ENCODE measurements around the gene ANKRD55. TPM values are rescaled to one million over a fixed set of nuclear protein-coding genes. Genes with fewer than 3 reads are reported as not detected.
"Not testable (repeated sequence)": the region's sequence is repeated elsewhere in the genome, so short reads cannot be mapped to it uniquely, and the experiment has no call there.

Gene ANKRD55
- total RNA-seq, 5 donors from 2014 or later (not counting 1 experiment from before 2014, with no cell fraction given) = 2.8 to 19.9 (median 3.4) TPM

DNA sequence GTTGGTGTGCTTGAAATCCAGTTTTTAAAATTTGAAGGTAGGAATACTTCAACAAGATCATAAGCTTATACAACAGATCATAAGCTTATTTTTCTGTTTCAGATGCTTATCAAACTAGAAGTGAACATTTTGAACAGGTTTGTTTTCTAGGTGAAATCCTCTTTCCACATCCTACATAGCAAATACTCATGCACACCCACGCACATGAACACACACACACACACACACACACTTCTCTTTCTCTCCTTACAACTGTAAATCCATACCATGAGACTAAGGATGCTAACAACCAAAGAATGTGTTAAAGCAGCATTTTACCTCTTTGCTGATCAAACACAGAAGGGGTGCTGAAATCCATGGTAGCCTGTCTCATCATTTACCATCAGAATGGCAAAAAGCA lies 592 bp downstream of the ANKRD55 start:
- H3K4me3 Mint-ChIP-seq = no peak overlapping the region
- ATAC-seq (replicated peaks in 1 of 4) = no peak
- Histone ChIP-seq H3K27ac (ENCODE audit: low read length) (no peak overlapping the region), H3K9me3 (no peaks in the 10 kb centered on the region), H3K36me3 (ENCODE audit: control insufficient read depth in 2 of 2, extremely low read depth in 1 of 2, insufficient read depth in 1 of 2, low read length in 1 of 2) (no peaks in the 10 kb centered on the region), H3K27me3 (replicated peaks in 1 of 2; ENCODE audit: control insufficient read depth in 2 of 2, extremely low read depth in 1 of 2, insufficient read depth in 2 of 2, low read length in 1 of 2) (no peaks in the 10 kb centered on the region), H3K4me1 (ENCODE audit: control insufficient read depth in 1 of 2, extremely low read depth in 1 of 2, insufficient read depth in 2 of 2, low read length in 2 of 2) (peaks cover 0 to 2% of the 10 kb centered on the region in 2 experiments), H3K4me3 (ENCODE audit: control insufficient read depth in 1 of 2, extremely low read depth in 1 of 2, low read length in 1 of 2) (no peak overlapping the region)
- peaks cover 0 to 3% (median 0%) of the 10 kb centered on the region in 3 donors for H3K9me3 Mint-ChIP-seq
- 80% methylated on average over 1 of the region's 1 CpG for WGBS (ENCODE audit: insufficient coverage)
- peaks cover 3% of the 10 kb centered on the region for H3K36me3 Mint-ChIP-seq
- DNase-seq = no peak
- CTCF ChIA-PET = no interaction called here
- peaks cover 1 to 7% (median 4%) of the 10 kb centered on the region in 3 donors for H3K4me1 Mint-ChIP-seq
- H3K27me3 Mint-ChIP-seq = no peaks in the 10 kb centered on the region
- POLR2A ChIA-PET = interaction anchor here in 1 of 2 donors (0.7 kb wide), 1 partner anchor 17 kb away, joined by 4 read pairs; no protein-coding TSS in a partner anchor
- no peak overlapping the region for H3K27ac Mint-ChIP-seq

DNA sequence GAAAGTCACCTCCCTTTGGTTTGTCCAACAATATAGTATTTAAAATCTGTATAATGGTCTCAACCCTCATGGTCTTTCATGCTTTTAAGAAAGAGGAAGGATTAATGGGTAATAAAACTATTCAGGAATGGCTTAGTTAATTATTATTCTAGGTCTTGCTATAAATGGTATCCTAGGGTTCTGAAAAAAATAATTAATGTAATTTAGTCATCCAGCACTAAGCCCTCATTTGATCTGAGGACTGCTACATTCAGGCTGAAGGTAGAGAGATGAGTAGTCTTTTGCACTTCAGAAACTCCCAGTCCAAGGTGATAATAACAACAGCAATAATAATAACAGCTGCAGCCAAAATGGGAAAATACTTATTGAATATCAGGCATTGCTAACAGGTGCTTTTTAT lies 2.6 kb downstream of the ANKRD55 start:
- CTCF ChIA-PET = no interaction called here
- ATAC-seq (replicated peaks in 1 of 4) (no peak), DNase-seq (no peak)
- H3K4me1 ChIP-seq (ENCODE audit: control insufficient read depth in 1 of 2, extremely low read depth in 1 of 2, insufficient read depth in 2 of 2, low read length in 2 of 2) = peaks cover 0 to 2% of the 10 kb centered on the region in 2 experiments
- Mint-ChIP-seq H3K4me3 (no peak overlapping the region), H3K9me3 (peaks cover 0 to 8% (median 0%) of the 10 kb centered on the region in 3 donors), H3K36me3 (peaks cover 3% of the 10 kb centered on the region), H3K27ac (no peak overlapping the region), H3K27me3 (no peaks in the 10 kb centered on the region), H3K4me1 (peaks cover 14 to 17% (median 14%) of the 10 kb centered on the region in 3 donors)
- no peaks in the 10 kb centered on the region for H3K36me3 ChIP-seq (ENCODE audit: control insufficient read depth in 2 of 2, extremely low read depth in 1 of 2, insufficient read depth in 1 of 2, low read length in 1 of 2)
- H3K9me3 ChIP-seq = no peaks in the 10 kb centered on the region
- H3K27me3 ChIP-seq (replicated peaks in 1 of 2; ENCODE audit: control insufficient read depth in 2 of 2, extremely low read depth in 1 of 2, insufficient read depth in 2 of 2, low read length in 1 of 2) = no peaks in the 10 kb centered on the region
- POLR2A ChIA-PET = interaction anchor here in 1 of 2 donors (0.5 kb wide), 1 partner anchor 998 kb away, joined by 3 read pairs; no protein-coding TSS in a partner anchor
- no peak overlapping the region for H3K27ac ChIP-seq (ENCODE audit: low read length)
- H3K4me3 ChIP-seq (ENCODE audit: control insufficient read depth in 1 of 2, extremely low read depth in 1 of 2, low read length in 1 of 2) = no peak overlapping the region

DNA sequence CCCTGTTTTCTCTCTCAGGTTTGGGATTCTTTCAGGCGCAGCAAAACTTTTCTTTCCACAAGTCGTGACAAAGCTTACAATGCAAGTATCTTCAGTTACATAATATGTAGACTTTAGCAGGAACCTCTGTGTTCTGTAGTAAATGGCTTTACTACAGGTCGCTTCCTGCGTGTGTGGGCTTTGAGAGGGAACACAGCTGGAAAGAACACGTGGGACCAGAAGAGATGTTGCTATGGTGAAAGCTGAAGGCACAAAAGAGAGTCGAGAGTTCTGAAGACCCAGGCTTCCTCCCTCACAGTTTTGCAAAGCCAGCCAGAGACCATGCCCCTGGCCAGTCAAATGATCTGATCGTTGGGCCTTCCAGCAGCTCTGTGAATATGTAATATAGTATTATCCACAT lies 4.0 kb downstream of the ANKRD55 start:
- POLR2A ChIA-PET = interaction anchor here in 1 of 2 donors (0.5 kb wide), 1 partner anchor 11 kb away, joined by 3 read pairs; no protein-coding TSS in a partner anchor

DNA sequence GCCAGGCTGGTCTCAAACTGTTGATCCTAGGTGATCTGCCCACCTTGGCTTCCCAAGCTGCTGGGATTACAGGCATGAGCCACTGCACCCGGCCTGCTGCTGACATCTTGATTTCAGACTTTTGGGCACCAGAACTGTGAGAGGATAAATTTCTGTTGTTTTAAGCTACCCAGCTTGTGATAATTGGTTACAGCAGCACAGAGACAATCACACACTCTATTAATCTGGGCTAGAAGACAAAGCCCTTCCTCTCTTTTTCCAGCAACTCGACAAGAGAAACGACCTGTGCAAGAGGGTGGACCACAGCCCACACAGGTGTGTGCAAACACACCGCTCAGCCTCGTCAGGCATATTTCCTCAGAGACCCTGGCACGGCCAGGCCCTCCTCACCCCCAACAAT lies 4.5 kb downstream of the ANKRD55 start:
- 80% methylated on average over 5 of the region's 6 CpGs for WGBS (ENCODE audit: insufficient coverage)
- Mint-ChIP-seq H3K4me1 (peaks cover 17 to 28% (median 18%) of the 10 kb centered on the region in 3 donors), H3K27ac (no peak overlapping the region), H3K9me3 (peaks cover 0 to 12% (median 6%) of the 10 kb centered on the region in 3 donors), H3K4me3 (no peak overlapping the region), H3K36me3 (peaks cover 3% of the 10 kb centered on the region), H3K27me3 (no peaks in the 10 kb centered on the region)
- DNase-seq = no peak
- ChIA-PET POLR2A (interaction anchor here in 1 of 2 donors (0.6 kb wide), 1 partner anchor 34 kb away, joined by 3 read pairs; no protein-coding TSS in a partner anchor), CTCF (no interaction called here)
- no peaks in the 10 kb centered on the region for H3K27me3 ChIP-seq (replicated peaks in 1 of 2; ENCODE audit: control insufficient read depth in 2 of 2, extremely low read depth in 1 of 2, insufficient read depth in 2 of 2, low read length in 1 of 2)
- H3K36me3 ChIP-seq (ENCODE audit: control insufficient read depth in 2 of 2, extremely low read depth in 1 of 2, insufficient read depth in 1 of 2, low read length in 1 of 2) = no peaks in the 10 kb centered on the region
- no peaks in the 10 kb centered on the region for H3K9me3 ChIP-seq
- peaks cover 0 to 2% of the 10 kb centered on the region in 2 experiments for H3K4me1 ChIP-seq (ENCODE audit: control insufficient read depth in 1 of 2, extremely low read depth in 1 of 2, insufficient read depth in 2 of 2, low read length in 2 of 2)
- no peak overlapping the region for H3K4me3 ChIP-seq (ENCODE audit: control insufficient read depth in 1 of 2, extremely low read depth in 1 of 2, low read length in 1 of 2)
- H3K27ac ChIP-seq (ENCODE audit: low read length) = no peak overlapping the region
- no peak for ATAC-seq (replicated peaks in 1 of 4)

More for the DNA sequence above, 4.0 kb downstream of the ANKRD55 start:
- Mint-ChIP-seq H3K27me3 (no peaks in the 10 kb centered on the region), H3K4me3 (no peak overlapping the region), H3K36me3 (peaks cover 3% of the 10 kb centered on the region), H3K9me3 (peaks cover 0 to 12% (median 4%) of the 10 kb centered on the region in 3 donors), H3K27ac (no peak overlapping the region), H3K4me1 (peaks cover 17 to 27% (median 18%) of the 10 kb centered on the region in 3 donors)
- 47% methylated on average over 3 of the region's 7 CpGs for WGBS (ENCODE audit: insufficient coverage)
- H3K4me3 ChIP-seq (ENCODE audit: control insufficient read depth in 1 of 2, extremely low read depth in 1 of 2, low read length in 1 of 2) = no peak overlapping the region
- H3K27me3 ChIP-seq (replicated peaks in 1 of 2; ENCODE audit: control insufficient read depth in 2 of 2, extremely low read depth in 1 of 2, insufficient read depth in 2 of 2, low read length in 1 of 2) = no peaks in the 10 kb centered on the region
- no peaks in the 10 kb centered on the region for H3K9me3 ChIP-seq
- no peaks in the 10 kb centered on the region for H3K36me3 ChIP-seq (ENCODE audit: control insufficient read depth in 2 of 2, extremely low read depth in 1 of 2, insufficient read depth in 1 of 2, low read length in 1 of 2)
- peaks cover 0 to 2% of the 10 kb centered on the region in 2 experiments for H3K4me1 ChIP-seq (ENCODE audit: control insufficient read depth in 1 of 2, extremely low read depth in 1 of 2, insufficient read depth in 2 of 2, low read length in 2 of 2)
- ATAC-seq (replicated peaks in 1 of 4) (no peak), DNase-seq (no peak)
- no peak overlapping the region for H3K27ac ChIP-seq (ENCODE audit: low read length)
- CTCF ChIA-PET = no interaction called here

DNA sequence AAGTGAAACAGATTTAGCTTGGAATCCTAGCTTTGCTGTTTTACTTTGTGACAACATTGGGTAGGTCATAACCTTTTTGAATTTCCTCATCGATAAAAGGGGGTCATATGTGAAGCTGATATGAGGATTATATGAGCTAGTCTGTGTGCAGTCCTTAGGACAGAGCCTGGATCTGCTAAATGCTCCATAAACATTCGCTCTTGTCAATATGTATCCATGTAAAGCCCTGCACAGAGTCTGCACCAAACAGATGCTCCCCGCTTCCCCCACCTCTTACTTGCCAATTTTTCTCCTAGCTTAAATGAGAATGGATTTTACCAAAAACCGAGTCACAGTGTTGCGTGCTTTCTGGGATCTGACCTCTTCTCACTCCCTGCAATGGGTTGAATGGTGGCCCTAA lies 5.4 kb downstream of the ANKRD55 start:
- no peak overlapping the region for H3K27ac ChIP-seq (ENCODE audit: low read length)
- no peak for ATAC-seq (replicated peaks in 1 of 4)
- Mint-ChIP-seq H3K27ac (no peak overlapping the region), H3K36me3 (peaks cover 3% of the 10 kb centered on the region), H3K9me3 (peaks cover 3 to 13% (median 10%) of the 10 kb centered on the region in 3 donors), H3K4me1 (peaks cover 17 to 28% (median 18%) of the 10 kb centered on the region in 3 donors), H3K4me3 (no peak overlapping the region), H3K27me3 (no peaks in the 10 kb centered on the region)
- no peaks in the 10 kb centered on the region for H3K36me3 ChIP-seq (ENCODE audit: control insufficient read depth in 2 of 2, extremely low read depth in 1 of 2, insufficient read depth in 1 of 2, low read length in 1 of 2)
- peaks cover 0 to 2% of the 10 kb centered on the region in 2 experiments for H3K4me1 ChIP-seq (ENCODE audit: control insufficient read depth in 1 of 2, extremely low read depth in 1 of 2, insufficient read depth in 2 of 2, low read length in 2 of 2)
- no peak overlapping the region for H3K4me3 ChIP-seq (ENCODE audit: control insufficient read depth in 1 of 2, extremely low read depth in 1 of 2, low read length in 1 of 2)
- no peaks in the 10 kb centered on the region for H3K27me3 ChIP-seq (replicated peaks in 1 of 2; ENCODE audit: control insufficient read depth in 2 of 2, extremely low read depth in 1 of 2, insufficient read depth in 2 of 2, low read length in 1 of 2)
- no CpG with 5 or more reads among the region's 5 CpGs for WGBS (ENCODE audit: insufficient coverage)
- no peak for DNase-seq
- H3K9me3 ChIP-seq = no peaks in the 10 kb centered on the region
- POLR2A ChIA-PET = interaction anchor here in 1 of 2 donors (0.5 kb wide), 1 partner anchor 93 kb away, joined by 4 read pairs; no protein-coding TSS in a partner anchor
- CTCF ChIA-PET = interaction anchor here in 1 of 2 donors (0.6 to 0.7 kb wide), 2 partner anchors 139 to 470 kb away, joined by 3 to 6 read pairs; no protein-coding TSS in a partner anchor

DNA sequence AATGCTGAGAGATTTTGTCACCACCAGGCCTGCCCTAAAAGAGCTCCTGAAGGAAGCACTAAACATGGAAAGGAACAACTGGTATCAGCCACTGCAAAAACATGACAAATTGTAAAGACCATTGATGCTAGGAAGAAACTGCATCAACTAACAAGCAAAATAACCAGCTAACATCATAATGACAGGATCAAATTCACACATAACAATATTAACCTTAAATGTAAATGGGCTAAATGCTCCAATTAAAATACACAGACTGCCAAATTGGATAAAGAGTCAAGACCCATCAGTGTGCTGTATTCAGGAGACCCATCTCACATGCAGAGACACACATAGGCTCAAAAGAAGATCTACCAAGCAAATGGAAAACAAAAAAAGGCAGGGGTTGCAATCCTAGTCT lies 9.8 kb downstream of the ANKRD55 start:
- CTCF ChIA-PET; DNase-seq; H3K9me3 ChIP-seq; H3K27me3 ChIP-seq (replicated peaks in 1 of 2; ENCODE audit: control insufficient read depth in 2 of 2, extremely low read depth in 1 of 2, insufficient read depth in 2 of 2, low read length in 1 of 2); H3K4me3 ChIP-seq (ENCODE audit: control insufficient read depth in 1 of 2, extremely low read depth in 1 of 2, low read length in 1 of 2); POLR2A ChIA-PET; H3K4me3 Mint-ChIP-seq; ATAC-seq (replicated peaks in 1 of 4); H3K36me3 ChIP-seq (ENCODE audit: control insufficient read depth in 2 of 2, extremely low read depth in 1 of 2, insufficient read depth in 1 of 2, low read length in 1 of 2); H3K27ac ChIP-seq (ENCODE audit: low read length); H3K27ac Mint-ChIP-seq; H3K27me3 Mint-ChIP-seq: not testable (repeated sequence)
- peaks cover 19% of the 10 kb centered on the region for H3K36me3 Mint-ChIP-seq
- peaks cover 0 to 17% of the 10 kb centered on the region in 2 experiments for H3K4me1 ChIP-seq (ENCODE audit: control insufficient read depth in 1 of 2, extremely low read depth in 1 of 2, insufficient read depth in 2 of 2, low read length in 2 of 2)
- peaks cover 34 to 53% (median 38%) of the 10 kb centered on the region in 3 donors for H3K4me1 Mint-ChIP-seq
- H3K9me3 Mint-ChIP-seq = peaks cover 6 to 29% (median 22%) of the 10 kb centered on the region in 3 donors

Data from T-cell (primary cell).